GM19023 (cell line): Measurements from ENCODE around the gene BYSL.
A peak's percentile ranks its signal among the peaks of the same experiment; 100 is the strongest.

ENCODE experiments used
- ATAC-seq: cut with Tn5 transposase; IDR thresholded peaks from one replicate; pipeline ENCODE4 v1.9.1; 2021; ENCODE audit warnings: mild to moderate bottlenecking, moderate library complexity; ENCODE audit not compliant: unreplicated experiment

The BYSL gene

GRCh38 chr6:41914343-41914742, 7.0 kb upstream of the BYSL start:
- ATAC-seq = no peak

GRCh38 chr6:41914869-41915530, 6.3 kb upstream of the BYSL start:
- no peak for ATAC-seq

GRCh38 chr6:41917528-41917927, 3.8 kb upstream of the BYSL start:
- no peak for ATAC-seq

- ATAC-seq = peak; percentile 13
Observed at GRCh38 chr6:41921712-41921998, 356 bp downstream of the BYSL start.

- no peak for ATAC-seq
Observed at GRCh38 chr6:41922154-41922553, 855 bp downstream of the BYSL start.

- no peak for ATAC-seq
Observed at GRCh38 chr6:41927253-41927652, 6.0 kb downstream of the BYSL start.

- no peak for ATAC-seq
Observed at GRCh38 chr6:41929924-41930323, 8.6 kb downstream of the BYSL start.

- ATAC-seq = no peak
Observed at GRCh38 chr6:41931792-41932191, 10.5 kb downstream of the BYSL start.

- no peak for ATAC-seq
Observed at GRCh38 chr6:41932378-41932777, 11.1 kb downstream of the BYSL start.

- no peak for ATAC-seq
Observed at GRCh38 chr6:41934278-41935192, 13.2 kb downstream of the BYSL start.

GRCh38 chr6:41935193-41935574, 13.9 kb downstream of the BYSL start:
- no peak for ATAC-seq

GRCh38 chr6:41935685-41936072, 14.4 kb downstream of the BYSL start:
- no peak for ATAC-seq

GRCh38 chr6:41936073-41936837, 15.0 kb downstream of the BYSL start:
- ATAC-seq = no peak

GRCh38 chr6:41937472-41937860, 16.2 kb downstream of the BYSL start:
- no peak for ATAC-seq

- ATAC-seq = no peak
Observed at GRCh38 chr6:41937861-41938574, 16.7 kb downstream of the BYSL start.

GRCh38 chr6:41938590-41939175, 17.4 kb downstream of the BYSL start:
- ATAC-seq = no peak

- ATAC-seq = no peak
Observed at GRCh38 chr6:41939176-41939847, 18.0 kb downstream of the BYSL start.

GRCh38 chr6:41939848-41940758, 18.8 kb downstream of the BYSL start:
- no peak for ATAC-seq

- peak; percentile 10 for ATAC-seq
Observed at GRCh38 chr6:41940759-41941279, 19.5 kb downstream of the BYSL start.
